CD14-positive monocyte (primary cell): ENCODE results near the gene COL2A1. TPM values are rescaled to one million over a fixed set of nuclear protein-coding genes. Genes with fewer than 3 reads are reported as not detected.

Experiments
- DNase-seq, 3 donors: peaks; one replicate each; pipeline ENCODE4 v3.0.0-alpha.2; 2011 to 2022
- H2AFZ ChIP-seq: 2 replicates; pipeline ENCODE4 v1.6.0; 2012; ENCODE audit warnings: mild to moderate bottlenecking, low read depth, low read length, inconsistent platforms; ENCODE audit not compliant: insufficient read depth, poor library complexity, severe bottlenecking
- H3K27ac ChIP-seq, 2 donors: 1 replicate in 1 of 2; 2 replicates in 1 of 2; pipeline ENCODE4 v1.5.1; 2012 to 2013; ENCODE audit warnings: low read length in 2 of 2, control low read depth in 1 of 2, inconsistent platforms in 1 of 2, low read depth in 1 of 2, mild to moderate bottlenecking in 1 of 2
- H3K27me3 ChIP-seq, 2 donors: one replicate each; pipeline versions ENCODE4 v1.6.0 to v1.6.1; 2011 to 2013; ENCODE audit warnings: low read length in 2 of 2; ENCODE audit not compliant: control insufficient read depth in 2 of 2, insufficient read depth in 2 of 2
- H3K36me3 ChIP-seq, 2 donors: replicated peaks in 1 of 2; 1 replicate in 1 of 2; 2 replicates in 1 of 2; pipeline versions ENCODE4 v1.5.1 to v1.6.1; 2012 to 2013; ENCODE audit warnings: low read length in 2 of 2, control low read depth in 1 of 2, inconsistent platforms in 1 of 2, mild to moderate bottlenecking in 1 of 2; ENCODE audit not compliant: insufficient read depth in 2 of 2, control insufficient read depth in 1 of 2
- H3K4me1 ChIP-seq, 2 donors: 1 replicate in 1 of 2; 2 replicates in 1 of 2; pipeline versions ENCODE4 v1.5.1 to v1.6.1; 2012 to 2013; ENCODE audit warnings: low read length in 2 of 2, control low read depth in 1 of 2, inconsistent platforms in 1 of 2, mild to moderate bottlenecking in 1 of 2, moderate library complexity in 1 of 2; ENCODE audit not compliant: insufficient read depth in 2 of 2, control insufficient read depth in 1 of 2
- H3K4me2 ChIP-seq: replicated peaks from 2 replicates; pipeline ENCODE3; 2012; ENCODE audit warnings: low read length, moderate library complexity, mild to moderate bottlenecking; ENCODE audit not compliant: poor library complexity, severe bottlenecking; ENCODE audit errors: extremely low read depth
- H3K4me3 ChIP-seq, 3 experiments: fragments of 200-600 bp in 1 of 3; sonication (generic) in 1 of 3; replicated peaks in 1 of 3; 1 replicate in 2 of 3; 2 replicates in 1 of 3; pipeline ENCODE4 v1.5.1; 2011 to 2013; ENCODE audit warnings: low read length in 3 of 3, mild to moderate bottlenecking in 3 of 3, control low read depth in 2 of 3, low read depth in 2 of 3, inconsistent platforms in 1 of 3, moderate library complexity in 1 of 3
- H3K79me2 ChIP-seq: 2 replicates; pipeline ENCODE4 v1.6.0; 2012; ENCODE audit warnings: mild to moderate bottlenecking, control low read depth, inconsistent platforms, low read length, moderate library complexity; ENCODE audit not compliant: insufficient read depth
- H3K9ac ChIP-seq: 2 replicates; pipeline ENCODE4 v1.6.0; 2017; ENCODE audit warnings: low read length, mild to moderate bottlenecking; ENCODE audit not compliant: insufficient read depth, poor library complexity, severe bottlenecking
- H3K9me3 ChIP-seq, 2 donors: replicated peaks in 1 of 2; 1 replicate in 1 of 2; 2 replicates in 1 of 2; pipeline versions ENCODE4 v1.5.1 to v1.6.1; 2012 to 2013; ENCODE audit warnings: low read length in 2 of 2, control low read depth in 1 of 2; ENCODE audit not compliant: control insufficient read depth in 1 of 2, insufficient read depth in 1 of 2
- H4K20me1 ChIP-seq: 2 replicates; pipeline ENCODE4 v1.6.0; 2012; ENCODE audit warnings: mild to moderate bottlenecking, low read length, control low read depth, moderate library complexity; ENCODE audit not compliant: insufficient read depth
- H3K27ac Mint-ChIP-seq, 7 donors: one replicate each; pipeline ENCODE4 v1.8.0; 2020; ENCODE audit warnings: mild to moderate bottlenecking in 7 of 7, mixed read lengths in 7 of 7, moderate library complexity in 6 of 7, inconsistent platforms in 2 of 7
- H3K27me3 Mint-ChIP-seq, 3 donors: one replicate each; pipeline ENCODE4 v1.8.0; 2021 to 2022; ENCODE audit warnings: low read depth in 3 of 3, mild to moderate bottlenecking in 3 of 3, mixed read lengths in 3 of 3, moderate library complexity in 3 of 3, inconsistent platforms in 1 of 3
- H3K36me3 Mint-ChIP-seq, 2 donors: one replicate each; pipeline ENCODE4 v1.8.0; 2020; ENCODE audit warnings: mixed read lengths in 2 of 2, inconsistent platforms in 1 of 2, mild to moderate bottlenecking in 1 of 2
- H3K4me1 Mint-ChIP-seq: one replicate; pipeline ENCODE4 v1.8.0; 2020; ENCODE audit warnings: mild to moderate bottlenecking, mixed read lengths
- H3K4me3 Mint-ChIP-seq, 2 donors: one replicate each; pipeline ENCODE4 v1.8.0; 2020; ENCODE audit warnings: mild to moderate bottlenecking in 2 of 2, mixed read lengths in 2 of 2, moderate library complexity in 1 of 2
- H3K9me3 Mint-ChIP-seq, 7 donors: one replicate each; pipeline ENCODE4 v1.8.0; 2020 to 2022; ENCODE audit warnings: mixed read lengths in 7 of 7, mild to moderate bottlenecking in 6 of 7, moderate library complexity in 6 of 7, inconsistent platforms in 2 of 7
- WGBS: methylation state at CpG from one replicate; pipeline ENCODE4 v1.1.5; 2013; ENCODE audit warnings: missing lambda C conversion rate; ENCODE audit not compliant: insufficient coverage; 5-methylcytosine and 5-hydroxymethylcytosine counted together
- intact Hi-C, 2 donors: fragments of 100-400 bp; cut with micrococcal nuclease; formaldehyde crosslinking; loops; one replicate each; pipeline versions ENCODE4 v1.15.0 to v1.15.1; 2023
- polyA plus RNA-seq, 3 donors: library from polyadenylated mRNA; depleted of rRNA in 1 of 3; unstranded in 2 of 3; stranded (reverse) in 1 of 3; fragments of 300-500 nt in 2 of 3; fragments of >200 nt in 1 of 3; fragmentation: Illumina TruSeq in 2 of 3; gene quantifications; 1 replicate in 2 of 3; 2 replicates in 1 of 3; pipeline ENCODE4 v1.2.3, GENCODE V29; 2012 to 2021
- TF ChIP-seq, protein P1 (sequence below): fragments of 200-600 bp; IDR thresholded peaks from one replicate; pipeline ENCODE4 v1.8.0; 2022; ENCODE audit warnings: antibody characterized with exemption, mild to moderate bottlenecking

The COL2A1 gene
- polyA plus RNA-seq, 3 donors = not detected

GRCh38 chr12:47955059-47955458 is 49.2 kb downstream of the COL2A1 start:
- no peak overlapping the region for H3K9ac ChIP-seq
- Mint-ChIP-seq H3K27me3 (peaks cover 1 to 4% (median 1%) of the 10 kb centered on the region in 3 donors), H3K9me3 (peaks cover 5 to 21% (median 15%) of the 10 kb centered on the region in 7 donors), H3K4me3 (no peak overlapping the region), H3K27ac (no peak overlapping the region), H3K36me3 (no peaks in the 10 kb centered on the region), H3K4me1 (no peaks in the 10 kb centered on the region)
- H3K4me1 ChIP-seq = no peaks in the 10 kb centered on the region
- no peaks in the 10 kb centered on the region for H3K79me2 ChIP-seq
- peaks cover 0 to 3% of the 10 kb centered on the region in 2 donors for H3K27me3 ChIP-seq
- no peak overlapping the region for H3K4me2 ChIP-seq
- H3K27ac ChIP-seq = no peak overlapping the region
- intact Hi-C loops = loop anchor here in 1 of 2 donors (10.0 kb wide), 1 partner anchor 240 kb away; no protein-coding TSS in a partner anchor
- peaks cover 6 to 12% of the 10 kb centered on the region in 2 donors for H3K9me3 ChIP-seq
- WGBS = no CpG with 5 or more reads among the region's 3 CpGs
- no peaks in the 10 kb centered on the region for H3K36me3 ChIP-seq
- H2AFZ ChIP-seq = no peak overlapping the region
- TF ChIP-seq, protein P1, sequence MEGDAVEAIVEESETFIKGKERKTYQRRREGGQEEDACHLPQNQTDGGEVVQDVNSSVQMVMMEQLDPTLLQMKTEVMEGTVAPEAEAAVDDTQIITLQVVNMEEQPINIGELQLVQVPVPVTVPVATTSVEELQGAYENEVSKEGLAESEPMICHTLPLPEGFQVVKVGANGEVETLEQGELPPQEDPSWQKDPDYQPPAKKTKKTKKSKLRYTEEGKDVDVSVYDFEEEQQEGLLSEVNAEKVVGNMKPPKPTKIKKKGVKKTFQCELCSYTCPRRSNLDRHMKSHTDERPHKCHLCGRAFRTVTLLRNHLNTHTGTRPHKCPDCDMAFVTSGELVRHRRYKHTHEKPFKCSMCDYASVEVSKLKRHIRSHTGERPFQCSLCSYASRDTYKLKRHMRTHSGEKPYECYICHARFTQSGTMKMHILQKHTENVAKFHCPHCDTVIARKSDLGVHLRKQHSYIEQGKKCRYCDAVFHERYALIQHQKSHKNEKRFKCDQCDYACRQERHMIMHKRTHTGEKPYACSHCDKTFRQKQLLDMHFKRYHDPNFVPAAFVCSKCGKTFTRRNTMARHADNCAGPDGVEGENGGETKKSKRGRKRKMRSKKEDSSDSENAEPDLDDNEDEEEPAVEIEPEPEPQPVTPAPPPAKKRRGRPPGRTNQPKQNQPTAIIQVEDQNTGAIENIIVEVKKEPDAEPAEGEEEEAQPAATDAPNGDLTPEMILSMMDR = no peak
- H4K20me1 ChIP-seq = no peaks in the 10 kb centered on the region
- no peak for DNase-seq
- no peak overlapping the region for H3K4me3 ChIP-seq

DNA sequence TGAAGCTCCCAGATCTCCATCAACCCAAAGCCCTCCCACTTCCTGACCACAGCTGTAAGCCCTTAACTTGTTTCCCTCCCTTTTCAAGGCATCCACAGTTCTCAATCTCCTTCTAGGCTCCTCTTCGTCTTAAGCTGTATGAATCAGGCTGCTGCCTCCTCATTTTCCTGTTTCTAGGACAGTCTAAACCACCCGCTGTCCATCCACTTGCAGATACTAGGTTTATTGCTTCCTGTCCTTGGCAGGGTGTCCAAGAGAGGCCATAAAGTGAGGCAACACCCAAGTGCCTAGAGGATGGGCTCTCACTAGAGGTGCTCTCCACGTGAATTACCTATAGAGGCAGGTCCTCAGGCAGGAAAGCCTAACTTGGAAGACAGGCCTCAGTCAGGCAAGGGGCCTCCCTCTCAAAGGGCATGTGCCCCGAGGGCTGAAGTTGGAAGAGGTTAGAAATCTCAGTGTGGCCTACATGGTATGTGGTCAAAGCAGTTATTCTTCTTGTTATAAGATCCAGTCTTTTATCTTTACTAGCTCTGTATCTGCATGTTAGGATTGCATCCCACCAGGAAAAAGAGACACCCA is 49.7 kb downstream of the COL2A1 start:
- H3K4me1 Mint-ChIP-seq = peaks cover under 1% of the 10 kb centered on the region
- 92% methylated on average over 2 of the region's 4 CpGs for WGBS
- Histone ChIP-seq H3K27me3 (peaks cover 0 to 3% of the 10 kb centered on the region in 2 donors), H3K4me1 (no peaks in the 10 kb centered on the region), H3K4me3 (no peak overlapping the region), H2AFZ (no peak overlapping the region), H3K36me3 (no peaks in the 10 kb centered on the region), H3K9ac (no peak overlapping the region), H3K4me2 (no peak overlapping the region), H3K27ac (no peak overlapping the region), H4K20me1 (no peaks in the 10 kb centered on the region), H3K79me2 (no peaks in the 10 kb centered on the region), H3K9me3 (peaks cover 6 to 12% of the 10 kb centered on the region in 2 donors)
- TF ChIP-seq, protein P1 = no peak
- H3K4me3 Mint-ChIP-seq = no peak overlapping the region
- H3K27me3 Mint-ChIP-seq = peaks cover 1 to 4% (median 1%) of the 10 kb centered on the region in 3 donors
- peaks cover 5 to 19% (median 15%) of the 10 kb centered on the region in 7 donors for H3K9me3 Mint-ChIP-seq
- intact Hi-C loops = loop anchor here in 1 of 2 donors (10.0 kb wide), 1 partner anchor 240 kb away; no protein-coding TSS in a partner anchor
- no peak overlapping the region for H3K27ac Mint-ChIP-seq
- no peaks in the 10 kb centered on the region for H3K36me3 Mint-ChIP-seq
- no peak for DNase-seq
